Measurements from ENCODE around the gene WWTR1.

GRCh38 chr3:149481491-149481890 is 176.3 kb downstream of the WWTR1 start:
- TF ChIP-seq GATA1 (IDR thresholded peaks at IDR 0.05; ENCODE audit: low read depth, low read length) (no peak), POLR2A (IDR thresholded peaks at IDR 0.05; ENCODE audit: low read length) (no peak)
